ENCODE measurements around the gene PPP1R26. TPM values are rescaled to one million over a fixed set of nuclear protein-coding genes. Genes with fewer than 3 reads are reported as not detected.
A peak's percentile ranks its signal among the peaks of the same experiment; 100 is the strongest.

Gene PPP1R26
- total and polyA plus RNA-seq, 4 donors = 16.1 to 37.8 (median 28.4) TPM

GRCh38 chr9:135461936-135462335, 17.6 kb upstream of the PPP1R26 start:
- Histone ChIP-seq H3K4me1 (ENCODE audit: control insufficient read depth, insufficient read depth, low read length) (peaks cover 2% of the 10 kb centered on the region), H3K4me3 (ENCODE audit: low read depth, low read length) (no peak overlapping the region), H3K27me3 (ENCODE audit: control insufficient read depth, insufficient read depth, low read length) (no peaks in the 10 kb centered on the region), H3K27ac (ENCODE audit: low read depth, low read length) (no peak overlapping the region), H3K36me3 (ENCODE audit: control insufficient read depth, insufficient read depth, low read length) (no peaks in the 10 kb centered on the region), H3K9me3 (ENCODE audit: control insufficient read depth, insufficient read depth, low read length) (no peaks in the 10 kb centered on the region)
- 74% methylated on average over 11 of the region's 11 CpGs for WGBS (ENCODE audit: insufficient coverage)
- no peak for DNase-seq (ENCODE audit: low read depth in 4 of 6, low spot score in 6 of 6)

GRCh38 chr9:135463140-135463539, 16.4 kb upstream of the PPP1R26 start:
- H3K9me3 ChIP-seq (ENCODE audit: control insufficient read depth, insufficient read depth, low read length) = no peaks in the 10 kb centered on the region
- H3K27me3 ChIP-seq (ENCODE audit: control insufficient read depth, insufficient read depth, low read length) = no peaks in the 10 kb centered on the region
- H3K27ac ChIP-seq (ENCODE audit: low read depth, low read length) = no peak overlapping the region
- H3K4me1 ChIP-seq (ENCODE audit: control insufficient read depth, insufficient read depth, low read length) = no peaks in the 10 kb centered on the region
- DNase-seq (ENCODE audit: low read depth in 4 of 6, low spot score in 6 of 6) = no peak
- H3K36me3 ChIP-seq (ENCODE audit: control insufficient read depth, insufficient read depth, low read length) = no peaks in the 10 kb centered on the region
- no peak overlapping the region for H3K4me3 ChIP-seq (ENCODE audit: low read depth, low read length)
- WGBS (ENCODE audit: insufficient coverage) = 74% methylated on average over 3 of the region's 3 CpGs

GRCh38 chr9:135464181-135464580, 15.4 kb upstream of the PPP1R26 start:
- WGBS (ENCODE audit: insufficient coverage) = 91% methylated on average over 5 of the region's 7 CpGs
- no peak overlapping the region for H3K4me3 ChIP-seq (ENCODE audit: low read depth, low read length)
- no peaks in the 10 kb centered on the region for H3K27me3 ChIP-seq (ENCODE audit: control insufficient read depth, insufficient read depth, low read length)
- no peaks in the 10 kb centered on the region for H3K4me1 ChIP-seq (ENCODE audit: control insufficient read depth, insufficient read depth, low read length)
- no peak overlapping the region for H3K27ac ChIP-seq (ENCODE audit: low read depth, low read length)
- no peak for DNase-seq (ENCODE audit: low read depth in 4 of 6, low spot score in 6 of 6)
- H3K9me3 ChIP-seq (ENCODE audit: control insufficient read depth, insufficient read depth, low read length) = no peaks in the 10 kb centered on the region
- no peaks in the 10 kb centered on the region for H3K36me3 ChIP-seq (ENCODE audit: control insufficient read depth, insufficient read depth, low read length)

- H3K27ac ChIP-seq (ENCODE audit: low read depth, low read length) = no peak overlapping the region
- H3K9me3 ChIP-seq (ENCODE audit: control insufficient read depth, insufficient read depth, low read length) = no peaks in the 10 kb centered on the region
- no peaks in the 10 kb centered on the region for H3K4me1 ChIP-seq (ENCODE audit: control insufficient read depth, insufficient read depth, low read length)
- H3K4me3 ChIP-seq (ENCODE audit: low read depth, low read length) = no peak overlapping the region
- WGBS (ENCODE audit: insufficient coverage) = 77% methylated on average over 14 of the region's 16 CpGs
- H3K36me3 ChIP-seq (ENCODE audit: control insufficient read depth, insufficient read depth, low read length) = no peaks in the 10 kb centered on the region
- H3K27me3 ChIP-seq (ENCODE audit: control insufficient read depth, insufficient read depth, low read length) = peaks cover 2% of the 10 kb centered on the region
- DNase-seq (ENCODE audit: low read depth in 4 of 6, low spot score in 6 of 6) = peak in 1 of 6 donors; percentile 53
Measured at GRCh38 chr9:135468854-135469521, 10.6 kb upstream of the PPP1R26 start.

- Histone ChIP-seq H3K4me1 (ENCODE audit: control insufficient read depth, insufficient read depth, low read length) (peaks cover 4% of the 10 kb centered on the region), H3K27me3 (ENCODE audit: control insufficient read depth, insufficient read depth, low read length) (peaks cover 2% of the 10 kb centered on the region), H3K4me3 (ENCODE audit: low read depth, low read length) (no peak overlapping the region), H3K9me3 (ENCODE audit: control insufficient read depth, insufficient read depth, low read length) (no peaks in the 10 kb centered on the region), H3K36me3 (ENCODE audit: control insufficient read depth, insufficient read depth, low read length) (peaks cover 3% of the 10 kb centered on the region), H3K27ac (ENCODE audit: low read depth, low read length) (no peak overlapping the region)
- 30% methylated on average over 15 of the region's 23 CpGs for WGBS (ENCODE audit: insufficient coverage)
- no peak for DNase-seq (ENCODE audit: low read depth in 4 of 6, low spot score in 6 of 6)
Measured at GRCh38 chr9:135471791-135472640, 7.6 kb upstream of the PPP1R26 start.

GRCh38 chr9:135473972-135474543, 5.5 kb upstream of the PPP1R26 start:
- Histone ChIP-seq H3K27ac (ENCODE audit: low read depth, low read length) (no peak overlapping the region), H3K27me3 (ENCODE audit: control insufficient read depth, insufficient read depth, low read length) (peaks cover 2% of the 10 kb centered on the region), H3K36me3 (ENCODE audit: control insufficient read depth, insufficient read depth, low read length) (peaks cover 3% of the 10 kb centered on the region), H3K4me3 (ENCODE audit: low read depth, low read length) (no peak overlapping the region), H3K9me3 (ENCODE audit: control insufficient read depth, insufficient read depth, low read length) (no peaks in the 10 kb centered on the region), H3K4me1 (ENCODE audit: control insufficient read depth, insufficient read depth, low read length) (peaks cover 9% of the 10 kb centered on the region)
- WGBS (ENCODE audit: insufficient coverage) = 76% methylated on average over 11 of the region's 12 CpGs
- no peak for DNase-seq (ENCODE audit: low read depth in 4 of 6, low spot score in 6 of 6)

GRCh38 chr9:135474915-135475314, 4.7 kb upstream of the PPP1R26 start:
- DNase-seq (ENCODE audit: low read depth in 4 of 6, low spot score in 6 of 6) = peak in 3 of 6 donors; percentile 48 to 88 (median 88)
- WGBS (ENCODE audit: insufficient coverage) = 10% methylated on average over 7 of the region's 12 CpGs
- H3K4me3 ChIP-seq (ENCODE audit: low read depth, low read length) = no peak overlapping the region
- H3K4me1 ChIP-seq (ENCODE audit: control insufficient read depth, insufficient read depth, low read length) = peaks cover 9% of the 10 kb centered on the region
- peaks cover 2% of the 10 kb centered on the region for H3K27me3 ChIP-seq (ENCODE audit: control insufficient read depth, insufficient read depth, low read length)
- H3K36me3 ChIP-seq (ENCODE audit: control insufficient read depth, insufficient read depth, low read length) = peaks cover 3% of the 10 kb centered on the region
- H3K27ac ChIP-seq (ENCODE audit: low read depth, low read length) = no peak overlapping the region
- no peaks in the 10 kb centered on the region for H3K9me3 ChIP-seq (ENCODE audit: control insufficient read depth, insufficient read depth, low read length)

- Histone ChIP-seq H3K27me3 (ENCODE audit: control insufficient read depth, insufficient read depth, low read length) (peaks cover 2% of the 10 kb centered on the region), H3K9me3 (ENCODE audit: control insufficient read depth, insufficient read depth, low read length) (no peaks in the 10 kb centered on the region), H3K4me1 (ENCODE audit: control insufficient read depth, insufficient read depth, low read length) (peaks cover 24% of the 10 kb centered on the region), H3K36me3 (ENCODE audit: control insufficient read depth, insufficient read depth, low read length) (peaks cover 3% of the 10 kb centered on the region), H3K4me3 (ENCODE audit: low read depth, low read length) (no peak overlapping the region), H3K27ac (ENCODE audit: low read depth, low read length) (no peak overlapping the region)
- DNase-seq (ENCODE audit: low read depth in 4 of 6, low spot score in 6 of 6) = no peak
- WGBS (ENCODE audit: insufficient coverage) = 91% methylated on average over 8 of the region's 10 CpGs
Measured at GRCh38 chr9:135476561-135477355, 2.8 kb upstream of the PPP1R26 start.

- Histone ChIP-seq H3K27ac (ENCODE audit: low read depth, low read length) (no peak overlapping the region), H3K4me1 (ENCODE audit: control insufficient read depth, insufficient read depth, low read length) (peaks cover 25% of the 10 kb centered on the region), H3K27me3 (ENCODE audit: control insufficient read depth, insufficient read depth, low read length) (no peaks in the 10 kb centered on the region), H3K4me3 (ENCODE audit: low read depth, low read length) (no peak overlapping the region), H3K9me3 (ENCODE audit: control insufficient read depth, insufficient read depth, low read length) (no peaks in the 10 kb centered on the region), H3K36me3 (ENCODE audit: control insufficient read depth, insufficient read depth, low read length) (peaks cover 3% of the 10 kb centered on the region)
- peak in 1 of 6 donors; percentile 9 for DNase-seq (ENCODE audit: low read depth in 4 of 6, low spot score in 6 of 6)
- 63% methylated on average over 10 of the region's 10 CpGs for WGBS (ENCODE audit: insufficient coverage)
Measured at GRCh38 chr9:135478191-135478590, 1.4 kb upstream of the PPP1R26 start.
